Omental fat pad (tissue), 4 donors: ENCODE measurements around the gene VWA5B1. TPM values are rescaled to one million over a fixed set of nuclear protein-coding genes. Genes with fewer than 3 reads are reported as not detected.

Source experiments
- ATAC-seq: fragments of 150-250 bp; one replicate; pipeline ENCODE4 v1.9.1; 2016; ENCODE audit warnings: mild to moderate bottlenecking, moderate library complexity; ENCODE audit not compliant: low FRiP score
- DNase-seq: peaks from one replicate; pipeline ENCODE4 v3.0.0-alpha.2; 2019; ENCODE audit warnings: low spot score
- total RNA-seq, 4 donors: library from RNA; depleted of rRNA; stranded (reverse); fragments of >200 nt; gene quantifications; one replicate each; pipeline ENCODE4 v1.1.0, GENCODE V29; 2016
- TF ChIP-seq, protein P1 (sequence below), 3 donors: fragments of 450-650 bp; IDR thresholded peaks; one replicate each; pipeline ENCODE4 v1.5.1; 2016 to 2017; ENCODE audit warnings: antibody characterized with exemption in 3 of 3, mild to moderate bottlenecking in 3 of 3, moderate library complexity in 2 of 3

The VWA5B1 gene
- total RNA-seq, 4 donors from 2014 or later: not detected

DNA sequence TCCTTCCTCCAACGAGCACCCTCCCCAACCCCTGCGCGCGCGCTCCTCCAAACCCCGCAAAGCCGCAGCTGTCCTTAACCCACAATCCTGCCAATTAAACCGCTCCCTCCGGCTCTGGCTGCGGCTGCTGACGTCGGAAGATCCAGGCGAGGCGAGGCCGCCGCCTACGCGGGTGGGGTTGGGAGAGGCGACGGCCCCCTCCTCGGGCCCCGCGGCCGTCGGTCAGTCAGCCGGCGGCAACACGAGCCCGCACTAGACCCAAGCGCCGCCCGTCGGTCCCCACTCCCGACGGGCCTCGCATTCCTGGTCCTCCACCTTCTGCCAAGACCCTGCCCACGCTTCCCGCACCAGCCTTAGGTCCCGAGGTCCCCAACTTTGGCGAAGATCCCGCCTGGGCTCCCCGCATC lies 75.4 kb downstream of the VWA5B1 start:
- TF ChIP-seq, protein P1, sequence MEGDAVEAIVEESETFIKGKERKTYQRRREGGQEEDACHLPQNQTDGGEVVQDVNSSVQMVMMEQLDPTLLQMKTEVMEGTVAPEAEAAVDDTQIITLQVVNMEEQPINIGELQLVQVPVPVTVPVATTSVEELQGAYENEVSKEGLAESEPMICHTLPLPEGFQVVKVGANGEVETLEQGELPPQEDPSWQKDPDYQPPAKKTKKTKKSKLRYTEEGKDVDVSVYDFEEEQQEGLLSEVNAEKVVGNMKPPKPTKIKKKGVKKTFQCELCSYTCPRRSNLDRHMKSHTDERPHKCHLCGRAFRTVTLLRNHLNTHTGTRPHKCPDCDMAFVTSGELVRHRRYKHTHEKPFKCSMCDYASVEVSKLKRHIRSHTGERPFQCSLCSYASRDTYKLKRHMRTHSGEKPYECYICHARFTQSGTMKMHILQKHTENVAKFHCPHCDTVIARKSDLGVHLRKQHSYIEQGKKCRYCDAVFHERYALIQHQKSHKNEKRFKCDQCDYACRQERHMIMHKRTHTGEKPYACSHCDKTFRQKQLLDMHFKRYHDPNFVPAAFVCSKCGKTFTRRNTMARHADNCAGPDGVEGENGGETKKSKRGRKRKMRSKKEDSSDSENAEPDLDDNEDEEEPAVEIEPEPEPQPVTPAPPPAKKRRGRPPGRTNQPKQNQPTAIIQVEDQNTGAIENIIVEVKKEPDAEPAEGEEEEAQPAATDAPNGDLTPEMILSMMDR (IDR thresholded peaks at IDR 0.05): no peak
- no peak for DNase-seq
- ATAC-seq: no peak

DNA sequence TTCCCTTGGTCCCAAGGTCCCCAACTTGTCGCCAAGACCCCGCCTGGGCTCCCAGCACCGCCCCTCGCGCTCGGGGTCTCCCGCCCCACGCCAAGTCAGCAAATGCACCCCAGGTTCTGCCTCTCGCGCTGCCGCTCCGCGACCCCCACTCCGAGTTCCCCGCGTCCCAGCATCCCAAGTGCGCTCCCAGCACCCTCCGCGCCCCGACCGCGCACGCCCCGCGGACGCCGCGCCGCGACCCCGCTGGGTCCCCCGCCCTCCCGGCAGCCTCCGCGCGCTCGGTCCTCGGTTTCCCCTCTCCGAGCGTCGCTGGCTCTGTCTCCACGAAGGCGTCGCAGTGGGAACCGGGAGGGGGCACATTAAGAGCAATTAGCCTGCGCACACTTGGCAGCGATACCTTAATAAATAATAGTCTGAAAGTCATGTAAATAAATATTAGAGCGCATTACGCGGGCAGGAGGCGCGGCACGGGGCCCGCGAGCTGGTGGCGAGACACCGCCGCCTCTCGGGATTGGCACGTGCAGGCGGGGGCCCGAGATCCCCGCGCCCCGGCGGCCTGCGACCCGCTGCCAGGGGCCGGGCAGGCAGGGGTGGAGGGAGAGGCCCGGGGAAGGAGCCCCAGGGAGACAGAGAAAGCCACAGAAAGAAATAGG lies 75.9 kb downstream of the VWA5B1 start:
- TF ChIP-seq, protein P1 (IDR thresholded peaks at IDR 0.05): no peak
- DNase-seq (no peak), ATAC-seq (no peak)

DNA sequence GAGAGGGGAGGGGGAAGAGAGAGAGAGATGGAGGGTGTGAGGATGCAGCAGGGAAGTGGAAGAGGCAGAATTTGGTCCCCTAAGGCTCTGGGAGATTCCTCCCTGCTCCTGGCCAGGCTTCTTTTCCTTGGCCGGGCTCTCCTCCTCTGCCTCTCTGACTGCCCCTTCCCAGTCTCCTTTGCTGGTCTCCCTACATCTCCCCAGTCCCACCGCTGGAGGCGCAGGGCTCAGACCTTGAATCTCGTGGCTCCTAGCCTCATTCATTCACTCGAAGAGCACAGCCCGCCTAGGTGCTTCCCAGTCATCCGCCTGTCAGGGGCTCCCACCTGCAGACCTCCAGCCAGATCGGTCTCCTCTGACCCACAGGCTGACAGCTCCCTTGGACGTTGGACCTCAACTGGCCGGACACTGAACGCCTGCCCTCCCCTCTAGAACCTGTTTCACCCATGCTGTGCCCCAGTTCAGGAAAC lies 76.5 kb downstream of the VWA5B1 start:
- no peak for ATAC-seq
- no peak for DNase-seq
- TF ChIP-seq, protein P1 (IDR thresholded peaks at IDR 0.05): no peak

DNA sequence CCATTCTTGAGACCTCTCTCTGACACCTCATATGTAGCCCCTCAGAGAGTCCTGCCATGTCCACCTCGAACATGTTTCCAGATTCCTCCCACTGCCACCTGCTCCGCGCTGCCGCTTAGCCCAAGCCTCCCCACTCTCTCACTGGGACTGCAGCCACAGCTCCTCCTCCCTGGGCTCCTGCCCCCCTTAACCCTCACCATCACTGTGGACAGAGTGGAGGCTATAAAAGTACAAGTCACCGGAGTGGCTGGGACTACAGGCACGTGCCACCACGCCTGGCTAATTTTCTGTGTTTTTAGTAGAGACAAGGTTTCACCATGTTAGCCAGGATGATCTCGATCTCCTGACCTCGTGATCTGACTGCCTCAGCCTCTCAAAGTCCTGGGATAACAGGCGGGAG lies 77.0 kb downstream of the VWA5B1 start:
- no peak for DNase-seq
- ATAC-seq: no peak
- TF ChIP-seq, protein P1 (IDR thresholded peaks at IDR 0.05): no peak

DNA sequence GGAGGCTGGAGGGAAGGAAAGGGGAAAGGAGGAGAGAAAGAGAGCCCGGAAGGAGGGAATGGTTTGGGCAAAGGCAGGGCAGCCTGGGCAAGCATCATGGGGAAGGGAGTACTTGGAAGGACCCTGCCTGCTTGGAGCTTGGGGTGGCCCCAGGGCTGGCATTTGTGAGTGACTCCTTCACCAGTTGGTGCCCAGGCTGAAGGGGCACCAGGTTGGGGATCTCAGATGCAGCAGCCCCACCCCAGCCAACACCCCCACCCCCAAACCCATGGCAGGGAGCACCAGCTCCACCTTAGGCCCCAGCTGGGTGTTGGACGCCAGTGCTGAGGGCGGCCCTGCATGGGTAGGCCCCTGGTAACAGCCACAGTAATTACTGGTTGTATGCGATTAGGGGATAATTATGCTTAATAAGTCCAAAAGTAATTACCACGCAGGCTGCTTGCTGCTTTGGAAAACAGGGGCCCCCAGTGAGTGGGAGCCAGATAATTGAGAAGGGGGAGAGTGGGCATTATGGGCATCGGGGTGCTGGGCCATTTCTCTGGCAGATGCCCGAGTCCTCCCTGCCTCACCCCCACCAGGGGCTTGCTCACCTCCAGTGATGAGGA lies 78.3 kb downstream of the VWA5B1 start:
- DNase-seq (no peak), ATAC-seq (no peak)
- TF ChIP-seq, protein P1 (IDR thresholded peaks at IDR 0.05): no peak

DNA sequence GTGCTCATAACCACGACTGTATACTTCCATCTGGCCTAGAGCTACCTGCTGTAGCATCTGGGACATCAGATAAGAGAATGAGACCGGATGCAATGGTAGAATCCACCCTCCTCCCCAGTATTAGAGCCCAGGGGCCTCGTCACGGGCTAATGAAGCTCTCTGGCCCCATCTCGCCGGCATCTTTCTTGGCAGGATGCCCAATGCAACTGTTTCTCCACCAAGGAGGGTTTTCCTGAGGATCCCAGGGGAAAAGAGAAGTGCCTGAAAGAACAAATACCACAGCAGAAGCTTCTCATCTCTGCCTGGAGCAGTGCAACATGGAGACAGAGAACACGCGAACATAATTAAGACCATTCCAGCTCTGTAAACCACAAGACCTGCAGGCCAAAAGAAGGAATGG lies 80.0 kb downstream of the VWA5B1 start:
- TF ChIP-seq, protein P1 (IDR thresholded peaks at IDR 0.05): no peak
- DNase-seq: no peak
- no peak for ATAC-seq

DNA sequence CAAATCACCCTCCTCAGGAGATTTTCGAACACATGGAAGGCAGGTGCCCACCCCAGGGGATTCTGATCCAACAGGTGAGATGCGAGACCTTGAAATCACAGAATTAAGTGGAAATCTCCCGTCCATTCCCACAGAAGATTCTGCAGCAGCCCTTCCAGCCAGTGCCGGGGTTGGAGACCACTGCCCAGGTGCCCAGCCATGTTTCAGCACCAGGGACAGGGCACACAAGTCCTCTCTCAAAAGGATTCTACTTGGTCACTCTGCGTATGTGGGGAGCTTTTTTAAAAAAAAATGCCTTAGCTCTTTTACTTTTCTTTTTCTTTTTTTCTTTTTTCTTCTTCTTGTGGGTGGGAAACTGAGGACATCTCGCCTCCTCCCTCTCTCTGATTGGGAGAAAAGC lies 80.7 kb downstream of the VWA5B1 start:
- ATAC-seq (no peak), DNase-seq (no peak)
- TF ChIP-seq, protein P1 (IDR thresholded peaks at IDR 0.05): no peak
